GM12891 (cell line): ENCODE data around the gene ALKBH7.

Source experiments
- POLR2A ChIP-seq: IDR thresholded peaks from 2 replicates; pipeline ENCODE4 v1.6.1; 2011; ENCODE audit warnings: low read depth, low read length, control low read depth
- POLR2AphosphoS5 ChIP-seq: IDR thresholded peaks from 2 replicates; pipeline ENCODE4 v1.6.1; 2011; ENCODE audit warnings: low read depth, low read length, control low read depth
- POU2F2 ChIP-seq: IDR thresholded peaks from 2 replicates; pipeline ENCODE4 v1.6.1; 2011; ENCODE audit warnings: low read depth, mild to moderate bottlenecking, control low read depth, low read length, moderate library complexity
- TAF1 ChIP-seq: IDR thresholded peaks from 2 replicates; pipeline ENCODE4 v1.6.1; 2011; ENCODE audit warnings: low read depth, low read length, control low read depth

- TF ChIP-seq POLR2AphosphoS5 (no peak), POLR2A (no peak), TAF1 (no peak), POU2F2 (no peak)
Measured at GRCh38 chr19:6334490-6335285, 37.9 kb upstream of the ALKBH7 start.
